Activated T-cell treated with anti-CD3 and anti-CD28 coated beads, Interleukin-2, amount 50 U/mL, for 1 hour (primary cell): ENCODE data around the gene ZNF774.
"Not testable (repeated sequence)": the region's sequence is repeated elsewhere in the genome, so short reads cannot be mapped to it uniquely, and the experiment has no call there.

Experiments used
- DNase-seq: peaks from one replicate; pipeline ENCODE4 v3.0.0-alpha.2; 2020

Gene ZNF774

DNA sequence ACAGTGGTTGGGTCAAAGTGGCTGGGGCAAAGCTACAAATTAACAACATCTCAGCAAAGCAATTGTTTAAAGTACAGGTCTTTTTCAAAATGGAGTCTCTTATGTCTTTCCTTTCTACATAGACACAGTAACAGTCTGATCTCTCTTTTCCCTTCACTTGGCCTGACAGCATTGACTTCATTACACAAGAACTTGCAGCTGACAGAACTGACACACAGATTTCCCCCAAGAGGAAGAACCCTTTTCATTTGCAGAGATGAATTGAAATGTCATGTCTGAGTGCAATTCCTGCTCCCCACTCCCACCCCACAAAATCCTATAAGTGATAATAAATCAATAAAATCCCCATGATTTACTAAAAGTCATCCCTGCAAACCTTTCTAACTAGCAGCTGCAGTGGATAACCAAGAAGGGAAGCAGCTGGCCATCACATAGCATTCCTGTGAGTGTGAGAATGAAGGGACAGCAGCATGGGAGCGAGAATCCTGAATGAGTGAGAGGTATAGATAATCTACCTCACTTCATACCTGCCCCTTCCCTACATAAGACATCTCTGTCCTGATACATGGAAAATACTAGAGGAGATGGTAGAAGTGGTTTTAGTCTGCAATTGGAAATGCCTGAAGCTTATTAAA lies 4.5 kb upstream of the ZNF774 start:
- not testable (repeated sequence) for DNase-seq

DNA sequence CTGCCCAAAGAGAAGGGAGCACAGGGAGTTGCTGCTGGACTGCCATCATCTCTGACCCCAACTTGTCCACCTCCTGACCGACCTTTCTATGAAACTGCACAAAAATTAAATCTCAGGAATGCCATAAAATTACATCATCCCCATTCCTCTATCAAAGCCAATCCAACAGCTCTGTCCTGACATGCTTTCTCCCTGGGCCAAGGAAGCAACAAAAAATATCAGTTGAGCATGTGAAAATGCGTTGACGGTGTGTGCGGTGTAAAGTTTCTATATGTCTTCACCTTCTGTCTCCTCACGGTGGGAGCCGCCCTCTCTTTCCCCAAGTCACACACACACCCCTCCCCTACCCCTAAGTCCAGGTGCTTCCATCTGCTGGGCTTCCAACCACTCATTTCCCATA lies 3.6 kb upstream of the ZNF774 start:
- no peak for DNase-seq

DNA sequence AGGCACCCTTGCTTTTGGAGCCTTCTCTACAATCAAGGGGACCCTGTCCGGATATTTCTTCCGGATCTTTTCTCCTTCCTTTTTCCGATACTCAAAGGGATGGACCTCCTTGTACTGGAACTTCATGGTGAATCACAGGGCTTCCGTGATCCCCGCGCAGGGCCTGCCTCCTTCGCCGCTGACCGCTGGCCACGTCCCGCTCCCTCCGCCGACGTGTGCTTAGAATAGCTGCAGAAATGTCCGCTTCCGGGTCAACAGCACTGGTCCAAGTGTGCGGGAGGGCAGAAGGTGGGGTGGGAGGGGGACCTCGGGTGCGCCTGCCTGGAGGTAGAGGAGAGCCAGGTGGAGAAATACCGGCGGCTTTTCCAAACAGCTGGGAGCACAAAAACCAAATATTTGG lies 3.0 kb upstream of the ZNF774 start:
- no peak for DNase-seq

DNA sequence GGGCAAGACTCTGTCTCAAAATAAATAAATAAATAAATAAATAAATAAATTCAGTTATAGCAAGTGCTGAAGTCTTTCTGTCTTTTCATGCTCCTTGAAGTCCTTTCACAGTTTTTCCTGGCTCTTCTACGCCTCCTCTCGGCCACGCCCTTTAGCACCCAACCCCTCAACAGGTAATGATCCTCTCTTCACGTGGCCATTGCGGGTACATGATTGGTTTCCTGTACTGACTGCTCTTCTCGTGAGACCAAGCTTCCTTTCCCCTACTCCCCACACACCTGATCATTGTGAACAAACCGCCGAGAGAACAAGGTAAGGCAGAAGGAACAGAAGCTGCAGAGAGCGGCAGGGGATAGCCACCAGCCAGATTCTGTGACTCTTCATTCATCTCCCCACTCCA lies 2.3 kb upstream of the ZNF774 start:
- DNase-seq, result no peak

DNA sequence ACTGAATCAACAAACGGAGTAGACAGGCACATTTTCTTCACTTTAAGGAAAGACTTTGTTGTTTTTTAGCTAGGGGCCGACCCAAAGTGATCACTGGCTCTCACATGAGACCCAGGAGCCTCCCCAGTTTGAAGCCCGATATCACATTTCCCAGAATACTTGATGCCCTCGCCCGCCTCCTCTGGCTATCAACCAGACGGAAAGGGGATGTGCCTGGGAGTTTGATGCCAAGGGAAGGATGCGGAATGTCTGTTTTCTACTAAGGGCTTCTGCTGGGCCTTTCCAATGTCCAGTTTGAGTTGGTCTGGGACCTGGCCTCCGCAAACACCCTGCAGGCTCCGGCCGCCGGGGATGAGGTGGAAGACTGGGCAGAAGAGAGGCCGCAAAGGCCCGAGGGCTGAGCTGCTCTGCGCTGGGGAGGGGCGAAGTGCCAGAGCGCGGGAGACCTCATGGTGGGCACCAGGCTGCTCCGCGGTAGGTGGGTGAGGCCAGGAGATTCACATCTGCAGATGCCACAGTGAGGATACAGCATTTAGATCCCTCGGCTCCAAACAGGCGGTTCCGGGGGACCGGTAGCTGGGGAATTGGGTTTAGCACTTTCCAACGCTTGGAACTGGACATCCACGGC lies 491 bp upstream of the ZNF774 start:
- no peak for DNase-seq

DNA sequence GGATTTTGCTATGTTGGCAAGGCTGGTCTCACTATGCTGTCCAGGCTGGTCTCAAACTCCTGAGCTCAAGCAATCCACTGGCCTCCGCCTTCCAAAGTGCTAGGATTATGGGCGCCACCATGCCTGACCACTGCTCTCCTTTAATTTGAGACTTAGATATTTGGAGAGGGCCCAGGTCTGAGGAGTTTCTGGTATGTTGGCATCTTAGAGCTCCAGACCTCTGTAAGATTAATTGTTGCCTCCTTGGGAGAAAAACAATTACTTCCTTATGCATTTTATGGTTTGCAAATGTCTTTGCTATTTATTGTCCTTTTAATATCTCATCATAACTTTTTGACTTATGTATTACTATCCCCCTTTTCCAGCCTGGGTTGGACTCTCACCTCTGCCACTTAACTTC lies 2.9 kb downstream of the ZNF774 start:
- DNase-seq, result no peak

DNA sequence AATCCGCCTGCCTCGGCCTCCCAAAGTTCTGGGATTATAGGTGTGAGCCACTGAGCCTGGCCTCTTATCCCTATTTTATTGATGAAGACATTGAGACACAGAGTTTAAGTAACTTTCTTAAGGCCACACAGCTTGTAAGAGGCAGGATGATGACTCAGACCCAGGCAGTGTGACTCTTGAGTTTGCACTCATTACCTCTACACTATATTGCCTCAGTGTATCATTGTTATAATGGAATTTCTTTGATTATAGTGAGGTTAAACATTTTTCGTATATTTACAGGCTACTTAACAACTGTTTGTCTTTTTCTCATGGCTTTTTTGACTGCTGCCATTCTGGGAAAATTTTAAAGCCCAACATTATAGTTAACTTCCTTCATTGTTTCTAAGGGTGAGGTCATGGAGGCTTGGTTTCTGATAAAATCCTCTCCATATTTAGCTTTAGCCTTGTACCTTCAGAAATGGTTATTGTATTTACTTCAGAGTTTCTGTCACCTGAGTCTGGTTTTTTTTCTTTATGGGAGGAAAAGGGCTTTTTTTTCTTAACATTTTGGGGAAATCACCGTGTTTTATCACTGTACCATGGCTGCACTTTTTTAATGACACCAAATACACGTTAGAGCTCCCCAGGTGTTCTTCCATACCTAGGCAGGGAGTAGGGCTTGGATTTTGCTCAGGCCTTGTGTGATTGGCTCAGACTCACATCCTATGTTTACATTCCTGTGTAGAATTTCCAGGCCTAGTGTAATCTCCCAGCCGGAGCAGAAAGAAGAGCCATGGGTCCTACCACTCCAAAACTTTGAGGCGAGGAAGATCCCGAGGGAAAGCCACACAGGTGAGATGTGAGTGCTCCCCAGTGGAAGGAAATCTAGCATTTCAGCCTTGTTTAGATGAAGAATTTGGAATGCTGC lies 6.3 kb downstream of the ZNF774 start:
- no peak for DNase-seq

DNA sequence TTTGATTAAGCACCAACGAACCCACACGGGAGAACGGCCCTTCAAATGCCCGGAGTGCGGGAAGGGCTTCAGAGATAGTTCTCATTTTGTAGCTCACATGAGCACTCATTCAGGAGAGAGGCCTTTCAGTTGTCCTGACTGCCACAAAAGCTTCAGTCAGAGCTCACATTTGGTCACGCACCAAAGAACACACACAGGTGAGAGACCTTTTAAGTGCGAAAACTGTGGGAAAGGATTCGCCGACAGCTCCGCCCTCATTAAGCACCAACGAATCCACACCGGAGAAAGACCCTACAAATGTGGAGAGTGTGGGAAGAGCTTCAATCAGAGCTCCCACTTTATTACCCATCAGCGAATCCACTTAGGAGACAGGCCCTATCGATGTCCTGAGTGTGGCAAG lies 8.7 kb downstream of the ZNF774 start:
- no peak for DNase-seq

DNA sequence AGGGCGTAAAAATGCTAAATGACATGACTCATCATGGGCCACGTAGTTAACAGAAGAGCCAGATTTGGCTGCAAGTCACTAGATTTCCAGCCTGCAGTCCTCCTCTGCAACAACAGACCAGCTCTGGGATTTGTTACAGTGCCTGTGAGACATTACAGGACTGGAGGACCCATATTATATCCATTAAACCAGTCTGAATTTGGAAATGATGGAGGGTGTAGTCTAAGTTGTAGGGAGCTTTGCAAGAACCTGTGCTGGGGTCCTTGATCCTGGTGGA lies 10.8 kb downstream of the ZNF774 start:
- DNase-seq, result no peak

DNA sequence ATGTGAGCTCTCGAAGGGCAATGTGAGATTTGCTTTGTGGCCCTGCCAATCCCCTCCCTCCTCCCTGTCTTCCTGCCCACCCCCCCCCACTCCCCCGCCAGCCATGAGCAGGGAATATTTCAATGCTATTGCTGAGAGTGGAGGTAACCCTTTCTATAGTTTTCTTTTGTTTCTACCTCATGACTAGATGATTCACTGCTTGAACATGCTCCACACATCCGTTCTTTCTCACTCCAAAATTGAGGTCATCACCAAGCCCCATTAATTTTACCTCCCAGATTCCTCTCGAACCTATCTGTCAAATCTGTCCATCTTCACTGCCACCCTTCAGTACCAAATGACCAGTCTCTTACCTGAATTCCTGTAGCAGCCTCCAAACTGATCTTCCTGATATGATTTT lies 12.2 kb downstream of the ZNF774 start:
- no peak for DNase-seq

DNA sequence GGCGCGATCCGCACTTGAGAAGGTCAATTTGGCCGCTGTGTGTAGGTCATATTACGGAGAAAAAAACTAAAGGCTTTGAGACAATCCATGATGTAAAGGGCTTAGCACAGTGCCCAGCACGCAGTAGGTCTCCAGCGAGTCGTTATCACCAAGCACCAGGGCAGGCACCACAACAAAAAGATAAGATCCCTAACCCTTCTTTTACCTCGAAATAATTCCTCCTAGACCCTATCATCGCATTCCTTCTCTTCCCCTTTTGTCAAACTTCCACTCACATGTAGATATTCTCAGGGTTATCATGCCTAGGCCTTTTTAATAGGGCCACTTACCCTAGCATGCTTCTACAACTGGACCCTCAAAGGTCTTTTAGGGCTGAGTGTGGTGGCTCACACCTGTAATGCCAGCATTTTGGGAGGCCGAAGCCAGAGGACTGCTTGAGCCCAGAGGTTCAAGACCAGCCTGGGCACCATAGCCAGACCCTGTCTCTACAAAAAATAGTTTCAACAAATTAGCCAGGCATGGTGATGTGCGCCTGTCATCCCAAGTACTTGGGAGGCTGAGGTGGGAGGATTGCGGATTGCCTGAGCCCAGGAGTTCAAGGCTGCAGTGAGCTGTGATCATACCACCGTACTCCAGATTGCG lies 13.5 kb downstream of the ZNF774 start:
- no peak for DNase-seq

DNA sequence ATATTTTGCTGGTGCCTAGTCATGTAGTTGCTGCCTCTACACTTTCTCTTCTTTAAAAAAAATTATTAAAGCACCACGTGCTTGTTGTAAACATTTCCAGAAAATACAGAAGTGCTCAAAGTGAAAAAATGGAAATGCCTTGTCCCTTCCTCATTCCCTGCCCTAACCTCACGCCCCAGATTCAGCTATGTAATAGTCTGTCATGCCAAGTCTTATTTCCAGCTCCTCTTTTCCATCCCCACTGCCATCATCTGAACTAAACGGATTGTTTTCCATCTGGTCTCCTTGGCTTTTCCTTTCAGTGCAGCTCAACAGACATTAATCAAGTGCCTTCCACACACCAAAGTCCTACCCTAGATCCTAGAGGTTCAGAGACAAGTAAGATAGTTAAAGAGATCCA lies 15.5 kb downstream of the ZNF774 start:
- DNase-seq, result no peak

DNA sequence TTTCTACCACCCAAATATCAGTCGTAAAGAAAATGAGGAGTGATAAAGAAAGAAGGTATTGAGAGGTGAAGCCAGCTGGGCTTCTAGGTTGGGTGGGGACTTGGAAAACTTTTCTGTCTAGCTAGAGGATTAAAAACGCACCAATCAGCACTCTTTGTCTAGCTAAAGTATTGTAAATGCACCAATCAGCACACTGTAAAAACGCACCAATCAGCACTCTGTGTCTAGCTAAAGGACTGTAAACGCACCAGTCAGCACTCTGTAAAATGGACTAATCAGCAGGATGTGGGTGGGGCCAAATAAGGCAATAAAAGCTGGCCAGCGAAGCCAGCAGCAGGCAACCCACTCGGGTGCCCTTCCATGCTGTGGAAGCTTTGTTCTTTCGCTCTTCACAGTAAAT lies 23.0 kb downstream of the ZNF774 start:
- no peak for DNase-seq

DNA sequence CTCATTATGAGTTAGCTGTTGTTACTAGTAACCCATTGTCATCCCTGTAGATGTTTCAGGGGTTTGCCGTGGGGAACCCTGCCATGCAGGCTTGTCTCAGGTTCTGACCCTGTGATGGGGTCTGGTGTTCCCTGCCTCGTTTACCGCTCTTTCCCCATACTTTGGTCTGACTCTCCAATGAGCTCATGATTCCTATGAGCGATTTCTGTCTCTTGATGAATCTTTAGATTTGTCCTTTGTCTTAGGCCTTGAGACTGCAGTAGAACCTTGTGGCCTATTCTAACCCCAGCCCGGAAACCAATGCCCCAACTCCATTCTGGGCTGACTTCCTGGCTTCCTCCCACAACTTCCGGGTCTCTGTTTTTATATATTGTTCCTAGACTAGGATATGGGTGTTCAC lies 24.7 kb downstream of the ZNF774 start:
- DNase-seq, result peak; percentile 54

DNA sequence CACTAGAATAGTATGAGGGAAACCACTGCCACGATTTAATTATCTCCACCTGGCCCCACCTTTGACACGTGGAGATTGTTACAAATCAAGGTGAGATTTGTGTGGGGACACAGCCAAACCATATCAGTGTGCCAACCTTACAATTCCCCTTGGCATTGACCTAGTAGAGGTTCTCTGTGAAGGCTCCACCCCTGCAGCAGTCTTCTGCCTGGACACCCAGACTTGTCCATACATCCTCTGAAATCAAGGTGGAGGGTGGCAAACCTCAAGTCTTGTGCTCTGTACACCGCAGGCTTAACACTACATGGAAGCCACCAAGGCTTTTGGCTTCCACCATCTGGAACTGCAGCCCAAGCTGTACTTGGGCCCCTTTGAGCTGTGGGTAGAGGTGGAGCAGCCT lies 27.2 kb downstream of the ZNF774 start:
- DNase-seq, result no peak

DNA sequence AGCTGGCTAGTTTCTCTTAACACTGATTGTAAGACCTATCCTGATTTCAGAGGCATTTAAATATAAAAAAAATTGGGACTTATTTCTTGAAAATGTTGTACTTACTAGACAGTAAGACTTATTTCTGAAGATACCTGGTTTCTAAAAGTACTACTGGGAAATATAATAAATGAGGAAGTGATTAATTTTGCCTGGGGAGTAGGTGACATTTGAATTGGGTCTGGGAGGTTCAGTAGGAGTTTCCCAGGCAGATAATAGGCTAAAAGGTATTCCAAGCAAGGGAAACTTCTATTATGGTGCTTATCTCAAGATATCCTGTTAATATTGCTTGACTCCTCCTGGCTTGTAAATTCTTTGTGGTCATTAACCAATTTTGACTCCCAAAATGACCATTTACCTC lies 29.4 kb downstream of the ZNF774 start:
- DNase-seq, result no peak

DNA sequence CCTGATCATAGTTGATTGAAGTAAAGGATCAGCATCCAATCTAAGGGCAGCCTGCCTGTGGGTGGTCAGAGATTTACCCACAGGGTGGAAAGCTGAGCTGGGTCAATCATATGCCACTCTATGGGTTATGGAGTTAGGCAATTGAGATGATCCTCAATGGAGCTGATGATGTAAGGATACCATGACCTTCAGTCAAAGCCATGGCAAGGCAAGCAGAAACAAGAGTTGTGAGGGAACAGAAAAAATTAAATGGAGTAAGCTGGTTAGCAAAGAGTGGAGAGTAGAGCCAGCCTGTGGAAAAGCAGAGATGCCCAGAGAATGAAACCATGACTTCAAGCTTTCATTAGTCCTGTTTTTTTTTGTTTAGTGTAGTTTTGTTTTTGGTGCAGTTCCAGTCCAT lies 30.2 kb downstream of the ZNF774 start:
- DNase-seq, result no peak

DNA sequence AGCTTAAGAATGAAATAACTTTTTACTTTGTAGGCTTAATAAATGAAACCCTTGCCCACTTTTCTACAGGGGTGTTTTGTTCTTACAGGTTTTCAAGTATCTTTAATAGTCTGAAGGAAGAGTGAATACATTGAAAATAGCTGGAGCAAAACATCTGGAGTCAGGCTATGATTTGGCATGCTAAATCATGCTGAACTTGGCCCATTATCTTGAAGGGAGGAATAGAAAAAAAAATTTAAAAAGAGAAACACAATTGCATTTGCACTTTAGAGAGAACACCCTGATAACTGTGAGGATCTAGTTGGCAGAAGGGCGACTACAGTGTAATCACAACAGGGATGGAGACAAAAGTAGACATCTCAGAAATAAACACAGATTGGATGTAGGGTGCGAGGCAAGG lies 34.1 kb downstream of the ZNF774 start:
- no peak for DNase-seq

DNA sequence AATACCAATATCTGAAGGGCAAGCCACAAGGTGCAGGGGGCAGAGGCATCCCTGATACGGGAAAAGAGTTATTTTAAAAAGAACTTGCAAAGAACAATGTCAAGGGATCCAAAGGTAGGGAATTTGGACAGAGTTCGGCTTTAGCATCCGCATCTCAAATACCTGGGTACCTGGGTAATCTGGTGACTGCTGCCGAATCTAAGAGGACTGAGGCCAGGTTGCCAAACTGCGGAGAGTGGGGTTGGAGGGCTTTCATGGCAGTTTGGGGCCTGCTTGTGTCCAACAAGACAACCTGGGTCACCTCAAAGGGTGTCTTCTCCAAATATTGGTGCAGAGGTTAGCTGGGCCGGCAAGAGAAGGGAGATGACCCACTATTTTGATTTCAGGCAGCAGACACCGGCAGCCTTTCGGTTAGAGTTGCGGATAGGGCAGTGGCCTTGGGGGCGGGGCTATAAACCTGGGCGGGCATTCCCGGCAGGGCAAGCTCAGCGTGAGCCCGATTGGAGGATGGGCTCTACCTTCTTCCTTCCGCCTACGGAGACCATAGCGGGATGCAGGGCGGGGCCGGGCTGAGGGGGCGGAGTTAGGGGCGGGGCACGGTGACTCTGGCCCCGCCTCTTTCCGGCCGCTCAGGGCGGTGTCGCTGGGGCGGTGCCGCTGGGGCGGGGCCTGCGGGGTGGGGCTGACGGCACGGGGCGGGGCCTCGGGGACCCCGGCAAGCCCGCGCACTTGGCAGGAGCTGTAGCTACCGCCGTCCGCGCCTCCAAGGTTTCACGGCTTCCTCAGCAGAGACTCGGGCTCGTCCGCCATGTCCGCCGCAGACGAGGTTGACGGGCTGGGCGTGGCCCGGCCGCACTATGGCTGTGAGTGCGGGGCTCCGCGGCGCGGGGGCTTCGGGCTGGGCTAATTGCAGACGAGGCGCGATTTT lies 35.7 kb downstream of the ZNF774 start, which contains the start of gene IQGAP1:
Gene IQGAP1 (plus strand): TSS at position 709 of the 928 bp plus-strand sequence. CDS start 100 bp downstream, at position 809.
- peak; percentile 95 for DNase-seq

DNA sequence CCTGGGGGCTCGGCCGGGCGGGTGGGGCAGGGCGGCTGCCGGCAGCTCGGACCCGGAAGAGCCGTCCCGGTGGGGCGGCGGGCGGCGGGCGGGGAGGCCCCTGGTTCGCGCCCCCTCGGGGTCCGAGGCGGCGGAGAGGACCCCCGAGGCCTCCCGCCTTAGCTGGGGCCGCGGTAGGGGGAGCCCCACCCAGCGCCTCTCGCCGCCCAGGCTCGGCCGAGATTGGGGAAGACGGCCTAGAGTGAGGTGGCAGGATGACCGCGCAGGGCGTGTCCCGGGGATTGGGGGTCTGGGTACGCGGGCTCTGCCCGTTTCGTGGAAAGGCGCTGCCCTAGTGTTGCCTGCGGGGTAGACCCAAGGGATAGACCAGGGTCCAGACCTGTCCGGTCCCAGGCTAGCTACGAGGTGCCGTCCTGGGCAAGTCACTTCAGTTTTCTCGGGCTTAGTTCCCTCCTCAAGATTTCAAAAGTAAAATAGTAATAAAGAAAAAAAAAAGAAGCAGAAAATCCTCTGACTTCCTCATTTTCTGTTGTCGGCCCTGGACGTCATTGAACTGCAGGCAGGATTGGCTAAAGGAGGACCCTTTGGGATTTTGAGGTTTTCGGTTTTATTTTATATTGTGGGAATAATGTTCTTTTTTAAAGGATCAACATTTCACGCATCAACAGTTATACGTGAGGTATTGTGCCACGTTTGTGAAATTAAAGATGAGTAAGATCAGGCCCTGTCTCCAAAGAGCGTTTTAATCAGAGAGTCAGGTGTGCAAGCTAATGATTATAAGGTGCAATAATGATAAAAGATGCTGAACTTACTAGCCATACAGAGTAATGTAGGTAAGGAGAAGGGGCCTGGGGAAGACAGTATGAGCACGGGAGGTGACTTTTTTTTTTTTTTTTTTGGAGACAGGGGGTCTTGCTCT lies 36.6 kb downstream of the ZNF774 start:
- peak; percentile 65 for DNase-seq

DNA sequence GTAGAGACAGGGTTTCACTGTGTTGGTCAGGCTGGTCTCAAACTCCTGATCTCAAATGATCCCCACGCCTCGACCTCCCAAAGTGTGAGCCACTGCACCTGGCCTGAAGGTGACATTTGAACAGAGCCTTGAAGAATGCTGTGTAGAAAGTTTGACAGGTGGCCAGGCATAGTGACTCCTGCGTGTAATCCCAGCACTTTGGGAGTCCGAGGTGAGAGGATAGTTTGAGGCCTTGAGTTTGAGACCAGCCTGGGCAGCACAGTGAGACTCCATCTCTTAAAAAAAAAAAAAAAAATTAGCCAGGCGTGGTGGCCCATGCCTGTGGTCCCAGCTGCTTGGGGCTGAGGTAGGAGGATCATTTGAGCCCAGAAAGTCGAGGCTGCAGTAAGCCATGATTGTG lies 37.4 kb downstream of the ZNF774 start:
- DNase-seq, result no peak
